Cardiac fibroblast (primary cell): ENCODE data around the gene ATP11A.

ENCODE experiments used
- DNase-seq, 2 donors: peaks; one replicate each; pipeline versions ENCODE4 v3.0.0 to v3.0.0-alpha.2; 2010; ENCODE audit warnings: low read depth in 2 of 2
- H3K4me3 ChIP-seq, 2 donors: replicated peaks in 1 of 2; 1 replicate in 1 of 2; 2 replicates in 1 of 2; pipeline ENCODE4 v1.5.1; 2011; ENCODE audit warnings: low read depth in 2 of 2, low read length in 2 of 2, mild to moderate bottlenecking in 2 of 2, moderate library complexity in 1 of 2
- TF ChIP-seq, protein P1 (sequence below): IDR thresholded peaks from one replicate; pipeline ENCODE4 v1.5.1; 2011; ENCODE audit warnings: low read depth, mild to moderate bottlenecking, low read length, inconsistent platforms

ATP11A gene

DNA sequence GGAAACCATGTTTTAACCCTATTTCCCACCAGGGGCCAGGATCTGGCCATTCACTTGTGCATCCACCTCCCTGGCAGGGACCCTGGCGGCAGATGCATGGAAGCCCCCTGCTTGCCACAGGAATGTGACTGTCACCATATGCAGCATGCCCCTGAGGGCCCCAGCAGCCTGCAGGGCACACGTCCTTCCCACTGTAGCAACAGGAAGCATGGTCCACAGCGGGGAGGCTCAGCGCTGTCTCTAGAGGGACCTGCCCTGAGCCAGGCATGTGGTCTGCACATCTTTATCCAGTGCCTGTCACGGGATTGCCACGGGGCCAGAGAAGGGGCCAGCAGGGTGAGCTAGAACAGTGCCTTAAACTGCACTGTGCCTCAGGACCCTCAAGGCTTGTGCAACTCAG, 244.2 kb downstream of the ATP11A start:
- no peak for DNase-seq
- TF ChIP-seq, protein P1, sequence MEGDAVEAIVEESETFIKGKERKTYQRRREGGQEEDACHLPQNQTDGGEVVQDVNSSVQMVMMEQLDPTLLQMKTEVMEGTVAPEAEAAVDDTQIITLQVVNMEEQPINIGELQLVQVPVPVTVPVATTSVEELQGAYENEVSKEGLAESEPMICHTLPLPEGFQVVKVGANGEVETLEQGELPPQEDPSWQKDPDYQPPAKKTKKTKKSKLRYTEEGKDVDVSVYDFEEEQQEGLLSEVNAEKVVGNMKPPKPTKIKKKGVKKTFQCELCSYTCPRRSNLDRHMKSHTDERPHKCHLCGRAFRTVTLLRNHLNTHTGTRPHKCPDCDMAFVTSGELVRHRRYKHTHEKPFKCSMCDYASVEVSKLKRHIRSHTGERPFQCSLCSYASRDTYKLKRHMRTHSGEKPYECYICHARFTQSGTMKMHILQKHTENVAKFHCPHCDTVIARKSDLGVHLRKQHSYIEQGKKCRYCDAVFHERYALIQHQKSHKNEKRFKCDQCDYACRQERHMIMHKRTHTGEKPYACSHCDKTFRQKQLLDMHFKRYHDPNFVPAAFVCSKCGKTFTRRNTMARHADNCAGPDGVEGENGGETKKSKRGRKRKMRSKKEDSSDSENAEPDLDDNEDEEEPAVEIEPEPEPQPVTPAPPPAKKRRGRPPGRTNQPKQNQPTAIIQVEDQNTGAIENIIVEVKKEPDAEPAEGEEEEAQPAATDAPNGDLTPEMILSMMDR = no peak
- H3K4me3 ChIP-seq = no peak overlapping the region
